ENCODE data around the gene ERGIC1.
A peak's percentile ranks its signal among the peaks of the same experiment; 100 is the strongest.
"Not testable (repeated sequence)": the region's sequence is repeated elsewhere in the genome, so short reads cannot be mapped to it uniquely, and the experiment has no call there.

ERGIC1 gene

GRCh38 chr5:172892713-172893112 lies 58.7 kb downstream of the ERGIC1 start:
- no peak overlapping the region for H3K4me3 ChIP-seq (ENCODE audit: low read depth, low read length)
- in situ Hi-C loops (cut with HindIII; ENCODE audit: low sequenced_read_pairs) = loop anchor here (25.0 kb wide), 1 partner anchor 105 kb away; no protein-coding TSS in a partner anchor
- no peak for DNase-seq (ENCODE audit: low read depth)
- no peak for TF ChIP-seq CTCF (IDR thresholded peaks at IDR 0.05; ENCODE audit: low read depth, low read length, missing control alignments)

DNA sequence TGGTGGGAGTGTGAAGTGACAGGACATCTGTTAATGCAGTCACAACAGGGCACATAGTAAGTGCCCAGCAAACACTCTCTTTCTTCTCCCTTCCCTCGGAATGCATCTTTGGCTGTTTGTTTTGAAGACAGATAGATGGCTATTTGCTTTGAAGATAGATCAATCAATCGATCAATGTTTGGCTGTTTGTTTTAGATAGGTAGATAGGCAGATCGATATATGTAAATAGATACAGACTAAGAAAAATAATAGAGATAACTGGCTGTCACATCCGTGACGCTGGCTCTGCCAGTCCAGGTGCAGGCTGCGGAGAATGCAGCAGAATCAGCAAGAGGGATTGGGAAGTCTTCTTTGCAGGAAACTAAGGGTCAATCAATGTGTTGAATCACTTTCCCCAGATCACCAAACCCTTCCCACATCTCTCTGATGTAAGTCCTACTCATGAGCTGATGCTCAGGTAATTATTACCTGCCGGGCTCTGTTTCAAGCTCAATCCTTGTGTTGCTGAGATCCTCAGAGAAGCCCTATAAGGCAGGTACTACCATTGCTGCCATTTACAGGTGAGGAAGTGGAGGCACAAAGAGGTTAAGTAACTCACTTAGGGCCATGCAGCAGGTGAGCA lies 60.8 kb downstream of the ERGIC1 start:
- no peak for TF ChIP-seq CTCF (IDR thresholded peaks at IDR 0.05; ENCODE audit: low read depth, low read length, missing control alignments)
- no peak for DNase-seq (ENCODE audit: low read depth)
- in situ Hi-C loops (cut with HindIII; ENCODE audit: low sequenced_read_pairs) = loop anchor here (25.0 kb wide), 1 partner anchor 108 kb away; no protein-coding TSS in a partner anchor
- no peak overlapping the region for H3K4me3 ChIP-seq (ENCODE audit: low read depth, low read length)

DNA sequence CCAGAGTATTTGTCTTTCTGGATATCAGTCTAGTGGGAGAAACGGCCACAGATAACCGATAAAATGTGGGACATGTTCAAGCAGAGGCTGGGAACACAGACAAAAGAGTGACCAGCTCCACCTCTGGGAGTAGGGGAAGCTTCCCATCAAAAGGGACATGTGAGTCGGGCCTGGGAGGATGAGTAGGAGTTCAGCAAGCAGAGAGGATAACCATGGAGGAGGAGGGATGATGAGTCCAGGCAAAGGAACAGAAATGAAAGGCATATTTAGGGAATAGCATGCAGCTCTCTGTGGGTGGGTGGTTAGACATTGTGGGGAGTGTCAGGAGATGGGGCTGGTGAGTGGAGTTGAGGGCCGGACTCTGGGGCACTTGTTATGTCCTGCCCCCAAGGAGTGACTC lies 61.5 kb downstream of the ERGIC1 start:
- no peak overlapping the region for H3K4me3 ChIP-seq (ENCODE audit: low read depth, low read length)
- TF ChIP-seq CTCF (IDR thresholded peaks at IDR 0.05; ENCODE audit: low read depth, low read length, missing control alignments) = no peak
- DNase-seq (ENCODE audit: low read depth) = no peak
- in situ Hi-C loops (cut with HindIII; ENCODE audit: low sequenced_read_pairs) = loop anchor here (25.0 kb wide), 1 partner anchor 108 kb away; no protein-coding TSS in a partner anchor

- H3K4me3 ChIP-seq (ENCODE audit: low read depth, low read length) = no peak overlapping the region
- in situ Hi-C loops (cut with HindIII; ENCODE audit: low sequenced_read_pairs) = loop anchor here (25.0 kb wide), 1 partner anchor 109 kb away; no protein-coding TSS in a partner anchor
- no peak for DNase-seq (ENCODE audit: low read depth)
- TF ChIP-seq CTCF (IDR thresholded peaks at IDR 0.05; ENCODE audit: low read depth, low read length, missing control alignments) = no peak
Measured at GRCh38 chr5:172896465-172896864, 62.4 kb downstream of the ERGIC1 start.

DNA sequence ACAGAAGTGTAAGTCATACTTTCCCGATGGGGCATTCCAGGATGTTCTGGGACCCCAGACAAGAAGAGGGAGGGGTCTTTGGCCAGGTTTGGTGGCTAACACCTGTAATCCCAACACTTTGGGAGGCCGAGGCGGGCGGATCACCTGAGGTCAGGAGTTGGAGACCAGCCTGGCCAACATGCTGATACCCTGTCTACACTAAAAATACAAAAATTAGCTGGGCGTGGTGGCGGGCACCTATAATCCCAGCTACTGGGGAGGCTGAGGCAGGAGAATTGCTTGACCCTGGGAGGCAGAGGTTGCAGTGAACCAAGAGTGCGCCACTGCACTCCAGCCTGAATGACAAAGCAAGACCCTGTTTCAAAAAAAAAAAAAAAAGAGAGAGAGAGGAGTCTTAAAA lies 63.0 kb downstream of the ERGIC1 start:
- not testable (repeated sequence) for DNase-seq (ENCODE audit: low read depth)
- in situ Hi-C loops (cut with HindIII; ENCODE audit: low sequenced_read_pairs) = loop anchor here (25.0 kb wide), 1 partner anchor 110 kb away; no protein-coding TSS in a partner anchor
- H3K4me3 ChIP-seq (ENCODE audit: low read depth, low read length) = peak overlapping the region; percentile 3

DNA sequence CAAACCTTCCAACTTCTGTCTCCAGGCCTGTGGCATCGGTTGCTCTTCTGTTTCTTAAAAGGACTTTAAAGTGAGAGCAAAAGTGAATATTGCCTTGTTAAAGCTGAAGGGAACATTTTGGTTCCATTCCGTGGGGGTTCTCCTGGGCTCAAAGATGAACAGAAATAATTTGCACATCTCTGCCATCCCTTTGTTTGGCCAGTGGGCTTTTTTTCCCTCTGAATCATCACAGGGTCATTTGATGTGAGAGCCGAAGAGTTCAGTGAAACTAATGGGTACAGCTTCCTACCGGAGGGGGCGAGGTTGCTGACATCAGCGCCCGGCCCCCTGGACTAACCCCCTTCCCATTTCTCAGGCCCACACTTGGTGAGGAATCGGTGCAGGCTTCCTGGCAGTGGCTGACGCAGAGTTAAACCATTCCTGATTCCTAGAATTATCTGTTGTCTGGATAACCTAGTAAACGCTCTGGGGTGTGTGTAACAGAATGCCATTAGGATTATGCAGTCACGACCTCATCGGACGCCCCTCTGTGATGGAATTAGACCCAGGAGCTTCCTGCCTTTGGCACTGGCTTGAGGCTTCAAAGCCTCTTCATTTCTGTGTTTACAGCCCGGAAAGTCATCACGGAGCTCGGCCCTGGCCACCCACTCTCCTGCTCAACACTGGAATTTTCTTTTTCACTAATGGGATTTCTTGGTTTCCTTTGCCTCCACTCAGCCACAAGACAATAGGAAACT lies 63.6 kb downstream of the ERGIC1 start:
- in situ Hi-C loops (cut with HindIII; ENCODE audit: low sequenced_read_pairs) = loop anchor here (25.0 kb wide), 1 partner anchor 110 kb away; no protein-coding TSS in a partner anchor
- H3K4me3 ChIP-seq (ENCODE audit: low read depth, low read length) = peak overlapping the region; percentile 3
- peak; percentile 97 for DNase-seq (ENCODE audit: low read depth)
- TF ChIP-seq CTCF (IDR thresholded peaks at IDR 0.05; ENCODE audit: low read depth, low read length, missing control alignments) = no peak
